OCI-LY3 (cell line): Measurements from ENCODE around the gene EPPIN.

Experiments used
- H2AFZ ChIP-seq: fragments of 200-600, 300-600 bp; shearing (Covaris generic); 2 replicates; pipeline ENCODE4 v1.6.0; 2014; ENCODE audit warnings: antibody characterized with exemption, low read depth, low read length
- H3K27ac ChIP-seq: fragments of 200-600, 300-600 bp; sonication (generic); 2 replicates; pipeline ENCODE4 v1.5.1; 2014; ENCODE audit warnings: mild to moderate bottlenecking, low read length, moderate library complexity, mixed read lengths
- H3K27me3 ChIP-seq: fragments of 200-600, 300-600 bp; sonication (generic); 2 replicates; pipeline ENCODE4 v1.6.1; 2014; ENCODE audit warnings: low read depth, low read length, mixed read lengths
- H3K36me3 ChIP-seq: fragments of 200-600, 300-600 bp; sonication (generic); replicated peaks from 2 replicates; pipeline ENCODE3; 2014; ENCODE audit warnings: low read depth, low read length, mixed read lengths
- H3K4me1 ChIP-seq: fragments of 300-600, 200-600 bp; sonication (generic); 2 replicates; pipeline ENCODE4 v1.6.1; 2014; ENCODE audit warnings: low read length, mixed read lengths
- H3K4me2 ChIP-seq: fragments of 200-600, 300-600 bp; sonication (generic); 2 replicates; pipeline ENCODE4 v1.6.1; 2014; ENCODE audit warnings: low read length, mixed read lengths
- H3K4me3 ChIP-seq: fragments of 300-600, 200-600 bp; sonication (generic); 2 replicates; pipeline ENCODE4 v1.5.1; 2014; ENCODE audit warnings: antibody characterized with exemption, mild to moderate bottlenecking, low read length, moderate library complexity
- H3K79me2 ChIP-seq: fragments of 300-600, 200-600 bp; shearing (Covaris generic); 2 replicates; pipeline ENCODE4 v1.6.1; 2014; ENCODE audit warnings: mild to moderate bottlenecking, low read length, mixed read lengths
- H3K9ac ChIP-seq: fragments of 300-600, 200-600 bp; shearing (Covaris generic); 2 replicates; pipeline ENCODE4 v1.6.0; 2014; ENCODE audit warnings: mild to moderate bottlenecking, low read length, moderate library complexity
- H3K9me3 ChIP-seq: fragments of 200-600, 300-600 bp; shearing (Covaris generic); 2 replicates; pipeline ENCODE4 v1.6.1; 2014; ENCODE audit warnings: low read length, mixed read lengths; ENCODE audit not compliant: insufficient read depth
- H4K20me1 ChIP-seq: fragments of 200-600, 300-600 bp; sonication (generic); 2 replicates; pipeline ENCODE4 v1.6.1; 2016; ENCODE audit warnings: low read length, mixed read lengths; ENCODE audit not compliant: insufficient read depth
- EZH2phosphoT487 ChIP-seq: fragments of 200-600 bp; shearing (Covaris generic); IDR thresholded peaks from 2 replicates; pipeline ENCODE4 v1.6.1; 2018; ENCODE audit warnings: antibody characterized with exemption, mixed run types, low read depth
- TF ChIP-seq, protein P1 (sequence below): fragments of 200-600, 300-600 bp; sonication (generic); IDR thresholded peaks from 2 replicates; pipeline ENCODE4 v1.5.1; 2014; ENCODE audit warnings: antibody characterized with exemption, low read length, low read depth

EPPIN gene

DNA sequence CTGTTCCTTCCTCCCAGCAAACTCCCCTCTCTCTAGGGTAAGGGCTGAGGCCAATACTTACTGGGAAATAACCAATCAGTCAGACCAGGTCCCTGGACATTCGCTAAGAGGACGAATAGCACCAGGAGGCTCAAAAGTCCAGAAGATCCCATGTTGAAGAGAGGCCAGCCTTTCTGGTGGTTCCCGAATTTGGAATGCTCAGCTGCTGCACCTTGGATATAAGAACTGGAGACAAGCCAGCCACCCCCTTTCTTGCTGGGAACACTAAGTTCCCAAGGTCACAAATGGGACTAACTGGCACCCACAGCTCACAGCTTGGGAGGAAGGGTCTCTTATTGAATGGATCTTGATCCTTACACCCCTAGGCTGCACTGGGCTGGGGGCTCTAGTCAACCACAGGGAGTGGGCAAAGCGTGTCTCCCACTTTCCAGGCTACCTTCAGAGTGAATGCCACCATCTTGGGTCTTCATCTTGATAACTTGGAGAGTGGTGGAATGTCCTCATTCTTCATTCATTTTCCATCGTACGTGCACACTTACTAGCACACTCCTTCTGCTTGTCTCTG lies at the start of gene EPPIN:
EPPIN (minus strand) TSS at position 196 of the 565 bp plus-strand sequence; CDS start at position 152, 44 bp downstream.
- Histone ChIP-seq H3K27ac (no peak within 1 kb of the TSS), H4K20me1 (no peaks in the 10 kb centered on the region), H3K36me3 (no peaks in the 10 kb centered on the region), H3K79me2 (no peaks in the 10 kb centered on the region), H3K4me2 (no peak within 1 kb of the TSS), H3K27me3 (peaks cover 77% of the 10 kb centered on the region), H3K9me3 (no peaks in the 10 kb centered on the region), H2AFZ (no peak within 1 kb of the TSS), H3K4me1 (no peaks in the 10 kb centered on the region), H3K4me3 (no peak within 1 kb of the TSS), H3K9ac (no peak within 1 kb of the TSS)
- TF ChIP-seq, protein P1, sequence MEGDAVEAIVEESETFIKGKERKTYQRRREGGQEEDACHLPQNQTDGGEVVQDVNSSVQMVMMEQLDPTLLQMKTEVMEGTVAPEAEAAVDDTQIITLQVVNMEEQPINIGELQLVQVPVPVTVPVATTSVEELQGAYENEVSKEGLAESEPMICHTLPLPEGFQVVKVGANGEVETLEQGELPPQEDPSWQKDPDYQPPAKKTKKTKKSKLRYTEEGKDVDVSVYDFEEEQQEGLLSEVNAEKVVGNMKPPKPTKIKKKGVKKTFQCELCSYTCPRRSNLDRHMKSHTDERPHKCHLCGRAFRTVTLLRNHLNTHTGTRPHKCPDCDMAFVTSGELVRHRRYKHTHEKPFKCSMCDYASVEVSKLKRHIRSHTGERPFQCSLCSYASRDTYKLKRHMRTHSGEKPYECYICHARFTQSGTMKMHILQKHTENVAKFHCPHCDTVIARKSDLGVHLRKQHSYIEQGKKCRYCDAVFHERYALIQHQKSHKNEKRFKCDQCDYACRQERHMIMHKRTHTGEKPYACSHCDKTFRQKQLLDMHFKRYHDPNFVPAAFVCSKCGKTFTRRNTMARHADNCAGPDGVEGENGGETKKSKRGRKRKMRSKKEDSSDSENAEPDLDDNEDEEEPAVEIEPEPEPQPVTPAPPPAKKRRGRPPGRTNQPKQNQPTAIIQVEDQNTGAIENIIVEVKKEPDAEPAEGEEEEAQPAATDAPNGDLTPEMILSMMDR = no peak
- TF ChIP-seq EZH2phosphoT487 = no peak

DNA sequence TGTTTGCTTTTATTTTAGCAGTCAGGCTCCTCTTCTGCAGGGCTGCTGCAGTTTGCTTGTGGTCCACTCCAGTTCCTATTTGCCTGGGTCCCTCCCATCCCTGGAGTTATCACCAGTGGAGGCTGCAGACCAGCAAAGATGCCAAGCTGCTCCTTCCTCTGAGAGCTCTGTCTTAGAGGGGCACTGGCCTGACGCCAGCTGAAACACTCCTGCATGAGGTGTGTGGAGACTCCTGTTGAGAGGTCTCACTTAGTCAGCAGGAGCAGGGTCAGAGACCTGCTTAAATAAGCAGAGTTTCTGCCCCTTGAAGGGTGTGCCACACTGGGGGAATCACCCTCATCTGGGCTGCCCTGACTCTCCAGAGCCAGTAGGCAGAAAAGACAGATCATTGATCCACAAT lies 48.0 kb upstream of the EPPIN start:
- Histone ChIP-seq H3K27me3 (peaks cover 58% of the 10 kb centered on the region), H3K9ac (no peak overlapping the region)
- TF ChIP-seq, protein P1 = no peak
- TF ChIP-seq EZH2phosphoT487 = no peak

DNA sequence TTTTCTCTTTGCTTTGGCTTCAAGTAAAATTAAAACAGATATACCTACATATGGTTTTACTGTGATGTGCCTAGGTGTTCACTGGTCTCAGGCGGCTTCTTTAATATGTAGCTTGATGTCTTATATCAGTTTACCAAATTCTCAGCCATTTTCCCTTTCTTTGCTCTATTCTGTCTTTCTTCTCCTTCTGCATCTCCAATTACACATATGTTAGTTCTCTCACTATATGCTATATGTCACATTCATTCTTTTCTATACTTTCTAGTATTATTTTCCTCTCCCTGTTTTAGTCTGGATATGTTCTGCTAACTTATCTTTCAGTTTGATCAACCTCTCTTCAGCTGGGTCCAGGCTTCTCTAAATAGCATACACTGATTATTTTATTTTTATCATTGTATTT lies 46.3 kb upstream of the EPPIN start:
- H2AFZ ChIP-seq = no peak overlapping the region
- no peaks in the 10 kb centered on the region for H4K20me1 ChIP-seq
- no peaks in the 10 kb centered on the region for H3K79me2 ChIP-seq
- H3K9me3 ChIP-seq = no peaks in the 10 kb centered on the region
- H3K9ac ChIP-seq = no peak overlapping the region
- H3K4me1 ChIP-seq = no peaks in the 10 kb centered on the region
- H3K36me3 ChIP-seq = no peaks in the 10 kb centered on the region
- H3K27ac ChIP-seq = no peak overlapping the region
- H3K4me2 ChIP-seq = no peak overlapping the region
- TF ChIP-seq EZH2phosphoT487 = no peak
- TF ChIP-seq, protein P1 = no peak
- peaks cover 55% of the 10 kb centered on the region for H3K27me3 ChIP-seq
- no peak overlapping the region for H3K4me3 ChIP-seq

More for the DNA sequence above, 48.0 kb upstream of the EPPIN start:
- no peaks in the 10 kb centered on the region for H4K20me1 ChIP-seq
- no peak overlapping the region for H2AFZ ChIP-seq
- no peak overlapping the region for H3K4me2 ChIP-seq
- H3K9me3 ChIP-seq = no peaks in the 10 kb centered on the region
- no peaks in the 10 kb centered on the region for H3K36me3 ChIP-seq
- no peaks in the 10 kb centered on the region for H3K4me1 ChIP-seq
- no peak overlapping the region for H3K4me3 ChIP-seq
- no peaks in the 10 kb centered on the region for H3K79me2 ChIP-seq
- H3K27ac ChIP-seq = no peak overlapping the region

DNA sequence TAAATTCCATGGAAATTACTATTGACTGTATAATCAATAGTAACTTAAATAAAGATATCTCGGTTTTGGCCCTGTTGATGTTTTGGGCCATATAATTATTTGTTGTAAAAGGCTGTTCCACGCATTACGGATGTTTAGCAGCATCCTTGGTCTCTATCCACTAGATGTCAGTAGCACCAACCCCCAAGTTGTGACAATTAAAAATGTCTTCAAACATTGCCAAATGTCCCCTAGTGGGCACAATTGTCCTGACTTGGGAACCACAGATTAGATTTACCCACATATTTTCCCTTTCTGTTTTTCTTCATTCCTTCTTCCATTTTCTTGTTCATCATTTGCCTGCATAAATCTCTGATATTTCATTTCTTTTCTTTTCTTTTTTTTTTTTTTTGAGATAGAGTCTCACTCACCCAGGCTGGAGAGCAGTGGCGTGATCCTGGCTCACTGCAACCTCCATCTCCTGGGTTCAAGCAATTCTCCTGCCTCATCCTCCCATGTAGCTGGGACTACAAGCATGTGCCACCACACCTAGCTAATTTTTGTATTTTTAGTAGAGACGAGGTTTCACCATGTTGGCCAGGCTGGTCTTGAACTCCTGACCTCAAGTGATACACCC lies 45.5 kb upstream of the EPPIN start:
- H3K4me3 ChIP-seq = no peak overlapping the region
- H3K9me3 ChIP-seq = no peaks in the 10 kb centered on the region
- H2AFZ ChIP-seq = no peak overlapping the region
- no peaks in the 10 kb centered on the region for H4K20me1 ChIP-seq
- H3K4me1 ChIP-seq = no peaks in the 10 kb centered on the region
- no peak overlapping the region for H3K4me2 ChIP-seq
- peaks cover 53% of the 10 kb centered on the region for H3K27me3 ChIP-seq
- H3K79me2 ChIP-seq = no peaks in the 10 kb centered on the region
- TF ChIP-seq EZH2phosphoT487 = no peak
- TF ChIP-seq, protein P1 = peak; percentile 97
- no peaks in the 10 kb centered on the region for H3K36me3 ChIP-seq
- H3K9ac ChIP-seq = no peak overlapping the region
- H3K27ac ChIP-seq = no peak overlapping the region
